Suprapubic skin (tissue), 3 donors: ENCODE results near the gene CC2D2B.

Source experiments
- EP300 ChIP-seq: sonication (generic); formaldehyde crosslinking; IDR thresholded peaks from one replicate; pipeline ENCODE4 v1.6.1; 2017; ENCODE audit warnings: antibody characterized with exemption
- POLR2A ChIP-seq, 2 donors: fragments of 450-650 bp; IDR thresholded peaks; one replicate each; pipeline ENCODE4 v1.6.1; 2017; ENCODE audit warnings: antibody characterized with exemption in 2 of 2, mild to moderate bottlenecking in 2 of 2, moderate library complexity in 2 of 2
- TF ChIP-seq, protein P1 (sequence below), 2 donors: fragments of 200-600 bp in 1 of 2; fragments of 450-650 bp in 1 of 2; sonication (generic) in 1 of 2; IDR thresholded peaks; one replicate each; pipeline ENCODE4 v1.5.1; 2016 to 2019; ENCODE audit warnings: antibody characterized with exemption in 2 of 2, mild to moderate bottlenecking in 1 of 2, moderate library complexity in 1 of 2

DNA sequence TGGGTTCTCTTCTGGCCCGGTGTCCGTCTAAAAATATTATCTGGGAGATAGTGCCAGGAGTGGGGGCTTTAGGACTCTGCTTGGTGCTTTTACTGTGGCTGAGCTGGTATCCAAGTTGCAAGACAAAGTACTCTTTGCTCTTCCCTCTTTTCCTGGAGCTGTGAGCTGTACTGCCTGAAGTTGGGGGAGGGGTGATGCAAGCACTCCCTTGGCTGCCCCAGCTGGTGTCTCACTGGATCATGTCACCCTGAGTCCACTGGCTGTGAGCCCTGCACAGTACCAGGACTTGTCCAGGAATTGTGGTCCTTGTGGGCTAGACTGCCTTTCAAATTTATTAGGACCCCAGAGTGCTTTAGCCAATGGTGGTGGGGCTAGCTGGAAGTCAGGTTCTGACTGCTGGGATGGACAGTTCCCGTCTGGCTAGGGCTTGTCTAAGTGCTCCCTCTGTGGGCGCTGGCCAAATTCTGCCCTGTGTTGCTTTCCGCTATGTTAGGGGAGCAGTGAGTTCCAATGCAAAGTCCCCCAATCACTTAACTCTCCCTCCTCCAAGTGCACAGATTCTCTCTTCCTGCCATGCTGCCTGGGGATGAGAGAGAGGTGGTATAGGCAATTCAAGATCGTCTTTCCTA is 13.1 kb downstream of the CC2D2B start:
- TF ChIP-seq POLR2A (IDR thresholded peaks at IDR 0.05): no peak
- TF ChIP-seq, protein P1, sequence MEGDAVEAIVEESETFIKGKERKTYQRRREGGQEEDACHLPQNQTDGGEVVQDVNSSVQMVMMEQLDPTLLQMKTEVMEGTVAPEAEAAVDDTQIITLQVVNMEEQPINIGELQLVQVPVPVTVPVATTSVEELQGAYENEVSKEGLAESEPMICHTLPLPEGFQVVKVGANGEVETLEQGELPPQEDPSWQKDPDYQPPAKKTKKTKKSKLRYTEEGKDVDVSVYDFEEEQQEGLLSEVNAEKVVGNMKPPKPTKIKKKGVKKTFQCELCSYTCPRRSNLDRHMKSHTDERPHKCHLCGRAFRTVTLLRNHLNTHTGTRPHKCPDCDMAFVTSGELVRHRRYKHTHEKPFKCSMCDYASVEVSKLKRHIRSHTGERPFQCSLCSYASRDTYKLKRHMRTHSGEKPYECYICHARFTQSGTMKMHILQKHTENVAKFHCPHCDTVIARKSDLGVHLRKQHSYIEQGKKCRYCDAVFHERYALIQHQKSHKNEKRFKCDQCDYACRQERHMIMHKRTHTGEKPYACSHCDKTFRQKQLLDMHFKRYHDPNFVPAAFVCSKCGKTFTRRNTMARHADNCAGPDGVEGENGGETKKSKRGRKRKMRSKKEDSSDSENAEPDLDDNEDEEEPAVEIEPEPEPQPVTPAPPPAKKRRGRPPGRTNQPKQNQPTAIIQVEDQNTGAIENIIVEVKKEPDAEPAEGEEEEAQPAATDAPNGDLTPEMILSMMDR (IDR thresholded peaks at IDR 0.05): no peak
- TF ChIP-seq EP300: no peak
